HepG2 (cell line): ENCODE results near the gene HDHD3. TPM values are rescaled to one million over a fixed set of nuclear protein-coding genes. Genes with fewer than 3 reads are reported as not detected.

Experiments used
- AKAP8 ChIP-seq: sonication (generic); formaldehyde crosslinking; IDR thresholded peaks from 2 replicates; pipeline ENCODE4 v1.5.1; 2020; ENCODE audit warnings: mild to moderate bottlenecking, missing genetic modification reagents
- BCL6 ChIP-seq: IDR thresholded peaks from 2 replicates; pipeline ENCODE4 v1.6.1; 2016; ENCODE audit warnings: missing genetic modification reagents, missing compliant biosample characterization
- CC2D1A ChIP-seq: sonication (generic); formaldehyde crosslinking; IDR thresholded peaks from 2 replicates; pipeline ENCODE4 v1.8.1; 2023; ENCODE audit warnings: mild to moderate bottlenecking, missing genetic modification reagents
- ETV6 ChIP-seq: sonication (generic); formaldehyde crosslinking; conservative IDR thresholded peaks from 2 replicates; pipeline ENCODE4 v1.4.0; 2020; ENCODE audit warnings: missing genetic modification reagents
- GABPA ChIP-seq, 2 experiments: IDR thresholded peaks; 2 replicates each; pipeline ENCODE4 v1.6.1; 2011 to 2016; ENCODE audit warnings: low read depth in 2 of 2, low read length in 1 of 2, missing biosample characterization in 1 of 2, missing genetic modification characterization in 1 of 2
- HES4 ChIP-seq: sonication (generic); formaldehyde crosslinking; IDR thresholded peaks from 2 replicates; pipeline ENCODE4 v1.9.0; 2021; ENCODE audit warnings: mild to moderate bottlenecking, missing genetic modification reagents, borderline replicate concordance
- HNRNPK ChIP-seq: fragments of 200-400 bp; formaldehyde crosslinking; IDR thresholded peaks from 2 replicates; pipeline ENCODE4 v1.6.1; 2018; ENCODE audit warnings: low read length, low read depth, moderate library complexity, mild to moderate bottlenecking; ENCODE audit not compliant: poor library complexity, severe bottlenecking
- HOXA3 ChIP-seq: sonication (generic); formaldehyde crosslinking; IDR thresholded peaks from 2 replicates; pipeline ENCODE4 v1.5.0; 2020; ENCODE audit warnings: missing genetic modification reagents
- ISX ChIP-seq: sonication (generic); formaldehyde crosslinking; conservative IDR thresholded peaks from 2 replicates; pipeline ENCODE4 v1.5.0; 2020; ENCODE audit warnings: missing genetic modification reagents
- JARID2 ChIP-seq: sonication (generic); formaldehyde crosslinking; IDR thresholded peaks from 2 replicates; pipeline ENCODE4 v1.8.1; 2023; ENCODE audit warnings: missing genetic modification reagents, inconsistent platforms; ENCODE audit not compliant: insufficient replicate concordance
- KDM5B ChIP-seq: sonication (generic); formaldehyde crosslinking; IDR thresholded peaks from 2 replicates; pipeline ENCODE4 v1.4.0; 2020; ENCODE audit warnings: missing genetic modification reagents, mild to moderate bottlenecking, borderline replicate concordance
- KDM6A ChIP-seq: IDR thresholded peaks from 2 replicates; pipeline ENCODE4 v1.6.1; 2016; ENCODE audit warnings: low read depth
- KLF6 ChIP-seq: IDR thresholded peaks from 2 replicates; pipeline ENCODE4 v1.8.0; 2016; ENCODE audit warnings: missing biosample characterization, missing genetic modification reagents
- MATR3 ChIP-seq: sonication (generic); formaldehyde crosslinking; IDR thresholded peaks from 2 replicates; pipeline ENCODE4 v1.4.0; 2020; ENCODE audit warnings: missing genetic modification reagents
- MIER3 ChIP-seq: IDR thresholded peaks from 2 replicates; pipeline ENCODE4 v1.6.1; 2016; ENCODE audit warnings: missing compliant biosample characterization, borderline replicate concordance
- POLR2AphosphoS2 ChIP-seq: IDR thresholded peaks from 2 replicates; pipeline ENCODE4 v1.6.1; 2011; ENCODE audit warnings: low read depth, low read length, improper control_type of control experiment
- REL ChIP-seq: sonication (generic); formaldehyde crosslinking; conservative IDR thresholded peaks from 2 replicates; pipeline ENCODE4 v1.8.0; 2022; ENCODE audit warnings: mild to moderate bottlenecking, missing genetic modification reagents, moderate library complexity
- SETDB1 ChIP-seq: sonication (generic); formaldehyde crosslinking; IDR thresholded peaks from 2 replicates; pipeline ENCODE4 v1.5.1; 2020; ENCODE audit warnings: missing genetic modification reagents, mild to moderate bottlenecking, borderline replicate concordance
- SNAPC2 ChIP-seq: sonication (generic); formaldehyde crosslinking; IDR thresholded peaks from 2 replicates; pipeline ENCODE4 v1.8.1; 2022; ENCODE audit warnings: mild to moderate bottlenecking, missing genetic modification reagents
- SRSF9 ChIP-seq: fragments of 200-400 bp; formaldehyde crosslinking; IDR thresholded peaks from 2 replicates; pipeline ENCODE4 v1.6.1; 2018; ENCODE audit warnings: borderline replicate concordance, mild to moderate bottlenecking, low read depth, low read length; ENCODE audit not compliant: insufficient read depth, poor library complexity, severe bottlenecking
- TP53 ChIP-seq: sonication (generic); formaldehyde crosslinking; conservative IDR thresholded peaks from 2 replicates; pipeline ENCODE4 v1.4.0; 2020; ENCODE audit warnings: missing genetic modification reagents
- ZFP36L2 ChIP-seq: sonication (generic); formaldehyde crosslinking; IDR thresholded peaks from 2 replicates; pipeline ENCODE4 v1.4.0; 2020; ENCODE audit warnings: missing genetic modification reagents
- ZNF180 ChIP-seq: sonication (generic); formaldehyde crosslinking; IDR thresholded peaks from 2 replicates; pipeline ENCODE4 v1.4.0; 2020; ENCODE audit warnings: low read depth, missing genetic modification reagents, borderline replicate concordance
- ZNF44 ChIP-seq: sonication (generic); formaldehyde crosslinking; IDR thresholded peaks from 2 replicates; pipeline ENCODE4 v1.5.1; 2020; ENCODE audit warnings: mild to moderate bottlenecking, missing genetic modification reagents
- ZNF547 ChIP-seq: sonication (generic); formaldehyde crosslinking; IDR thresholded peaks from 2 replicates; pipeline ENCODE4 v1.5.1; 2020; ENCODE audit warnings: mild to moderate bottlenecking, missing genetic modification reagents
- ZNF672 ChIP-seq: sonication (generic); formaldehyde crosslinking; IDR thresholded peaks from 2 replicates; pipeline ENCODE4 v1.8.1; 2022; ENCODE audit warnings: missing genetic modification reagents
- ZNF781 ChIP-seq: sonication (generic); formaldehyde crosslinking; IDR thresholded peaks from 2 replicates; pipeline ENCODE4 v1.5.1; 2020; ENCODE audit warnings: borderline replicate concordance, mild to moderate bottlenecking, missing genetic modification reagents; ENCODE audit errors: not compliant biosample characterization
- ZSCAN25 ChIP-seq: sonication (generic); formaldehyde crosslinking; IDR thresholded peaks from 2 replicates; pipeline ENCODE4 v1.8.0; 2022; ENCODE audit warnings: mild to moderate bottlenecking, missing genetic modification reagents
- ZSCAN29 ChIP-seq: sonication (generic); formaldehyde crosslinking; conservative IDR thresholded peaks from 2 replicates; pipeline ENCODE4 v1.4.0; 2020; ENCODE audit warnings: mild to moderate bottlenecking, missing genetic modification reagents
- polyA plus RNA-seq, 8 experiments: library from polyadenylated mRNA; depleted of rRNA in 3 of 8; stranded (reverse) in 7 of 8; unstranded in 1 of 8; fragments of >200 nt; fragmentation: Illumina TruSeq in 4 of 8; extraction: Trizol in 4 of 8; gene quantifications; 2 replicates each; pipeline versions ENCODE4 v1.2.1 to v1.2.3, GENCODE V29; 2011 to 2016; ENCODE audit warnings: low read depth in 4 of 8, missing spikeins in 1 of 8, mixed read lengths in 1 of 8; ENCODE audit not compliant: insufficient read depth in 1 of 8
- total RNA-seq, 5 experiments: library from RNA; depleted of rRNA; stranded (reverse); fragments of >200 nt; fragmentation: Illumina TruSeq; extraction: Trizol; gene quantifications; 2 replicates each; pipeline ENCODE4 v1.2.3, GENCODE V29; 2016; ENCODE audit warnings: low read depth in 1 of 5
- TF ChIP-seq, protein P1 (sequence below): sonication (generic); formaldehyde crosslinking; IDR thresholded peaks from 2 replicates; pipeline ENCODE4 v1.4.0; 2020; ENCODE audit warnings: missing genetic modification reagents

Gene HDHD3
- total and polyA plus RNA-seq, 2 of the 13 experiments (the other 11 are each of a cell fraction or from before 2014, with no cell fraction given), result 23.1 to 38.5 TPM

DNA sequence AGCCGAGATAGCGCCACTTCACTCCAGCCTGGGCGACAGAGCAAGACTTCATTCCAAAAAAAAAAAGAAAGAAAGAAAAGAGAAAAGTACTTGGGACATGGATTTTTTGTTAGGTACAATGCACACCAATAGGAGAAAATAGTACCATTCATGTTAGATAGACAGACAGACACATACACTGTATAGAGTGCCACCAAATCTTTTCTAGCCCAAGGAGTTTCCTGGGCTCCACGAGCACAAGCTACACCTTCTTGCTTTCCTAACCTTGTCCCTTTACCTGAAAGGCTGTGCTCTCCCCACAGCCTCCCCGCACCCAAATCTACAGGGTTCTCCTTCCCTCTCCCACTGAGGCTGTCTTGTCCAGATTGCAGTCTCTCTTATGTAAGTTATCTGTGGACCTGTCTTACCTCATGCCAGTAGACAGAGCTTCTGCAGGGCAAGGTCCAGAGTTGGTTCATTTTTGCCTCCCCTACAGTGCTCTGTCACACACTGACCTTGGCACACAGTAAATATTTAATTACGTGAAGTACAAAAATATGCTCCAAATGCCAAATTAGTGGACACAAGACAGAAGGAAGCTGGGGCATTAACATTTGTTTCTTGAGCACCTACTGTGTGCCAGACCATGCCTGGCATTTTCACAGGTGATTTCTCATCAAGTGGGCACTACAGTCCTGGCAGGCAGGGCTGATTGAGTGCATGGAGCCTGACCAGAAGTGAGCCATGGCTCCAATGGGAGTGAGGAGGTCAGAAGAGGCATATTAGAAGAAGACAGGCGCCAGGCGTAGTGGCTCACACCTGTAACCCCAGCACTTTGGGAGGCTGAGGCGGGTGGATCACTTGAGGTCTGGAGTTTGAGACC is 18.4 kb upstream of the HDHD3 start (continued):
- TF ChIP-seq SNAPC2 (CRISPR knock-in tag) (no peak; the same call in 1 of the 2 replicates), SRSF9 (no peak), ZNF547 (CRISPR knock-in tag) (no peak), JARID2 (no peak), SETDB1 (CRISPR knock-in tag) (no peak), ZSCAN29 (CRISPR knock-in tag) (peak; percentile 66; the same call in 1 of the 2 replicates), HOXA3 (CRISPR knock-in tag) (peak; percentile 76), AKAP8 (CRISPR knock-in tag) (no peak), ZNF781 (CRISPR knock-in tag) (peak; percentile 24), ZFP36L2 (CRISPR knock-in tag) (no peak), CC2D1A (CRISPR knock-in tag) (0 out of 2 replicates have a peak, but pooled peaks have one; percentile 77), ETV6 (CRISPR knock-in tag) (no peak), ZNF44 (CRISPR knock-in tag) (no peak), BCL6 (CRISPR knock-in tag) (peak; percentile 80), REL (no peak; the same call in 1 of the 2 replicates), MATR3 (CRISPR knock-in tag) (no peak), MIER3 (CRISPR knock-in tag) (peak; percentile 81; the same call in 1 of the 2 replicates), HES4 (no peak), ZSCAN25 (CRISPR knock-in tag) (no peak), KDM6A (CRISPR knock-in tag) (peak; percentile 86), ZNF180 (CRISPR knock-in tag) (no peak), KDM5B (CRISPR knock-in tag) (0 out of 2 replicates have a peak, but pooled peaks have one; percentile 52), HNRNPK (no peak), TP53 (CRISPR knock-in tag) (0 out of 2 replicates have a peak, but pooled peaks have one; percentile 38), GABPA (IDR thresholded peaks at IDR 0.05; ENCODE audit: low read depth, low read length) (no peak), GABPA (CRISPR knock-in tag; IDR thresholded peaks at IDR 0.05; ENCODE audit: low read depth) (peak; percentile 39; the same call in 1 of the 2 replicates), ISX (CRISPR knock-in tag) (no peak), ZNF672 (no peak), KLF6 (CRISPR knock-in tag) (no peak), POLR2AphosphoS2 (no peak)
- TF ChIP-seq, protein P1, sequence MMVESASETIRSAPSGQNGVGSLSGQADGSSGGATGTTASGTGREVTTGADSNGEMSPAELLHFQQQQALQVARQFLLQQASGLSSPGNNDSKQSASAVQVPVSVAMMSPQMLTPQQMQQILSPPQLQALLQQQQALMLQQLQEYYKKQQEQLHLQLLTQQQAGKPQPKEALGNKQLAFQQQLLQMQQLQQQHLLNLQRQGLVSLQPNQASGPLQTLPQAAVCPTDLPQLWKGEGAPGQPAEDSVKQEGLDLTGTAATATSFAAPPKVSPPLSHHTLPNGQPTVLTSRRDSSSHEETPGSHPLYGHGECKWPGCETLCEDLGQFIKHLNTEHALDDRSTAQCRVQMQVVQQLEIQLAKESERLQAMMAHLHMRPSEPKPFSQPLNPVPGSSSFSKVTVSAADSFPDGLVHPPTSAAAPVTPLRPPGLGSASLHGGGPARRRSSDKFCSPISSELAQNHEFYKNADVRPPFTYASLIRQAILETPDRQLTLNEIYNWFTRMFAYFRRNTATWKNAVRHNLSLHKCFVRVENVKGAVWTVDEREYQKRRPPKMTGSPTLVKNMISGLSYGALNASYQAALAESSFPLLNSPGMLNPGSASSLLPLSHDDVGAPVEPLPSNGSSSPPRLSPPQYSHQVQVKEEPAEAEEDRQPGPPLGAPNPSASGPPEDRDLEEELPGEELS, result peak; percentile 84
